Duodenal mucosa (tissue), 2 donors: ENCODE results near the gene FASTKD3.

Experiments used
- H3K27ac ChIP-seq: one replicate; pipeline ENCODE4 v1.7.0; 2013; ENCODE audit warnings: low read depth, low read length
- H3K27me3 ChIP-seq, 2 donors: one replicate each; pipeline ENCODE4 v1.7.0; 2013; ENCODE audit warnings: low read length in 2 of 2, control low read depth in 1 of 2; ENCODE audit not compliant: insufficient read depth in 2 of 2, control insufficient read depth in 1 of 2
- H3K36me3 ChIP-seq, 2 donors: one replicate each; pipeline ENCODE4 v1.7.0; 2013; ENCODE audit warnings: low read length in 2 of 2, control low read depth in 1 of 2; ENCODE audit not compliant: insufficient read depth in 2 of 2, control insufficient read depth in 1 of 2
- H3K4me1 ChIP-seq, 2 donors: one replicate each; pipeline ENCODE4 v1.7.0; 2013; ENCODE audit warnings: low read length in 2 of 2, control low read depth in 1 of 2; ENCODE audit not compliant: insufficient read depth in 2 of 2, control insufficient read depth in 1 of 2
- H3K4me3 ChIP-seq, 2 donors: one replicate each; pipeline ENCODE4 v1.7.0; 2013; ENCODE audit warnings: low read length in 2 of 2, low read depth in 1 of 2
- H3K9ac ChIP-seq, 2 donors: one replicate each; pipeline ENCODE4 v1.7.0; 2013; ENCODE audit warnings: low read length in 2 of 2, low read depth in 1 of 2
- H3K9me3 ChIP-seq, 2 donors: one replicate each; pipeline ENCODE4 v1.7.0; 2013; ENCODE audit warnings: low read length in 2 of 2, control low read depth in 1 of 2; ENCODE audit not compliant: control insufficient read depth in 1 of 2

FASTKD3 gene

GRCh38 chr5:7813576-7813975 is 55.3 kb downstream of the FASTKD3 start:
- no peaks in the 10 kb centered on the region for H3K4me1 ChIP-seq
- H3K4me3 ChIP-seq: no peak overlapping the region
- no peaks in the 10 kb centered on the region for H3K9me3 ChIP-seq
- no peak overlapping the region for H3K9ac ChIP-seq
- no peak overlapping the region for H3K27ac ChIP-seq
- peaks cover 0 to 5% of the 10 kb centered on the region in 2 donors for H3K27me3 ChIP-seq
- no peaks in the 10 kb centered on the region for H3K36me3 ChIP-seq

GRCh38 chr5:7813007-7813406 is 55.8 kb downstream of the FASTKD3 start:
- Histone ChIP-seq H3K27me3 (peaks cover 0 to 5% of the 10 kb centered on the region in 2 donors), H3K9me3 (no peaks in the 10 kb centered on the region), H3K4me3 (no peak overlapping the region), H3K9ac (no peak overlapping the region), H3K36me3 (no peaks in the 10 kb centered on the region), H3K4me1 (no peaks in the 10 kb centered on the region), H3K27ac (no peak overlapping the region)

GRCh38 chr5:7811715-7812114 is 57.1 kb downstream of the FASTKD3 start:
- H3K9me3 ChIP-seq: no peaks in the 10 kb centered on the region
- H3K4me3 ChIP-seq: no peak overlapping the region
- no peaks in the 10 kb centered on the region for H3K4me1 ChIP-seq
- H3K27me3 ChIP-seq: peaks cover 0 to 5% of the 10 kb centered on the region in 2 donors
- H3K9ac ChIP-seq: no peak overlapping the region
- H3K36me3 ChIP-seq: no peaks in the 10 kb centered on the region
- H3K27ac ChIP-seq: no peak overlapping the region
